Measurements from ENCODE around the gene COMTD1. TPM values are rescaled to one million over a fixed set of nuclear protein-coding genes. Genes with fewer than 3 reads are reported as not detected.

COMTD1 gene
- polyA plus RNA-seq, 3 donors = 15.6 to 16.5 (median 16.1) TPM

GRCh38 chr10:75254739-75255138, 19.0 kb upstream of the COMTD1 start:
- DNase-seq = no peak
- Mint-ChIP-seq H3K36me3 (no peaks in the 10 kb centered on the region), H3K9me3 (peaks cover 18 to 35% (median 27%) of the 10 kb centered on the region in 7 donors), H3K27me3 (ENCODE audit: low read depth in 3 of 3) (peaks cover 1 to 4% (median 2%) of the 10 kb centered on the region in 3 donors), H3K27ac (no peak overlapping the region), H3K4me1 (no peaks in the 10 kb centered on the region), H3K4me3 (no peak overlapping the region)
- no peak overlapping the region for H3K4me2 ChIP-seq (replicated peaks; ENCODE audit: extremely low read depth, low read length, poor library complexity, severe bottlenecking)
- no peak for TF ChIP-seq CTCF (IDR thresholded peaks at IDR 0.05)
- H3K9me3 ChIP-seq (replicated peaks in 1 of 2; ENCODE audit: control insufficient read depth in 1 of 2, insufficient read depth in 1 of 2, low read length in 2 of 2) = peaks cover 17 to 34% of the 10 kb centered on the region in 2 donors
- no peaks in the 10 kb centered on the region for H3K79me2 ChIP-seq (ENCODE audit: insufficient read depth, low read length)
- H3K27me3 ChIP-seq (ENCODE audit: control insufficient read depth in 2 of 2, insufficient read depth in 2 of 2, low read length in 2 of 2) = no peaks in the 10 kb centered on the region
- H3K27ac ChIP-seq (ENCODE audit: low read depth in 1 of 2, low read length in 2 of 2) = no peak overlapping the region
- H3K4me1 ChIP-seq (ENCODE audit: control insufficient read depth in 1 of 2, insufficient read depth in 2 of 2, low read length in 2 of 2) = no peaks in the 10 kb centered on the region
- no CpG with 5 or more reads among the region's 2 CpGs for WGBS (ENCODE audit: insufficient coverage)
- H4K20me1 ChIP-seq (ENCODE audit: insufficient read depth, low read length) = no peaks in the 10 kb centered on the region
- H3K9ac ChIP-seq (ENCODE audit: insufficient read depth, low read length, poor library complexity, severe bottlenecking) = no peak overlapping the region
- no peaks in the 10 kb centered on the region for H3K36me3 ChIP-seq (replicated peaks in 1 of 2; ENCODE audit: control insufficient read depth in 1 of 2, insufficient read depth in 2 of 2, low read length in 2 of 2)
- intact Hi-C loops (cut with micrococcal nuclease) = no loop called here
- H3K4me3 ChIP-seq (replicated peaks in 1 of 3; ENCODE audit: low read depth in 2 of 3, low read length in 3 of 3) = no peak overlapping the region
- no peak overlapping the region for H2AFZ ChIP-seq (ENCODE audit: insufficient read depth, low read depth, low read length, poor library complexity, severe bottlenecking)

- H3K4me2 ChIP-seq (replicated peaks; ENCODE audit: extremely low read depth, low read length, poor library complexity, severe bottlenecking) = no peak overlapping the region
- no CpG with 5 or more reads among the region's 1 CpG for WGBS (ENCODE audit: insufficient coverage)
- no peaks in the 10 kb centered on the region for H3K4me1 ChIP-seq (ENCODE audit: control insufficient read depth in 1 of 2, insufficient read depth in 2 of 2, low read length in 2 of 2)
- Mint-ChIP-seq H3K27ac (no peak overlapping the region), H3K36me3 (no peaks in the 10 kb centered on the region), H3K4me1 (no peaks in the 10 kb centered on the region), H3K27me3 (ENCODE audit: low read depth in 3 of 3) (peaks cover 1 to 5% (median 2%) of the 10 kb centered on the region in 3 donors), H3K9me3 (peaks cover 18 to 35% (median 27%) of the 10 kb centered on the region in 7 donors), H3K4me3 (no peak overlapping the region)
- peaks cover 17 to 34% of the 10 kb centered on the region in 2 donors for H3K9me3 ChIP-seq (replicated peaks in 1 of 2; ENCODE audit: control insufficient read depth in 1 of 2, insufficient read depth in 1 of 2, low read length in 2 of 2)
- H3K4me3 ChIP-seq (replicated peaks in 1 of 3; ENCODE audit: low read depth in 2 of 3, low read length in 3 of 3) = no peak overlapping the region
- H2AFZ ChIP-seq (ENCODE audit: insufficient read depth, low read depth, low read length, poor library complexity, severe bottlenecking) = no peak overlapping the region
- H3K36me3 ChIP-seq (replicated peaks in 1 of 2; ENCODE audit: control insufficient read depth in 1 of 2, insufficient read depth in 2 of 2, low read length in 2 of 2) = no peaks in the 10 kb centered on the region
- DNase-seq = no peak
- no peaks in the 10 kb centered on the region for H3K27me3 ChIP-seq (ENCODE audit: control insufficient read depth in 2 of 2, insufficient read depth in 2 of 2, low read length in 2 of 2)
- no peak overlapping the region for H3K9ac ChIP-seq (ENCODE audit: insufficient read depth, low read length, poor library complexity, severe bottlenecking)
- H3K79me2 ChIP-seq (ENCODE audit: insufficient read depth, low read length) = no peaks in the 10 kb centered on the region
- no peaks in the 10 kb centered on the region for H4K20me1 ChIP-seq (ENCODE audit: insufficient read depth, low read length)
- no peak for TF ChIP-seq CTCF (IDR thresholded peaks at IDR 0.05)
- no peak overlapping the region for H3K27ac ChIP-seq (ENCODE audit: low read depth in 1 of 2, low read length in 2 of 2)
- intact Hi-C loops (cut with micrococcal nuclease) = no loop called here
These were observed 17.8 kb upstream of the COMTD1 start for GRCh38 chr10:75253281-75254220.

Data from CD14-positive monocyte (primary cell).